Nephron progenitor cell (in vitro differentiated cells): Measurements from ENCODE around the gene FJX1.
A peak's percentile ranks its signal among the peaks of the same experiment; 100 is the strongest.

Source experiments
- DNase-seq: peaks from one replicate; pipeline ENCODE4 v3.0.0; 2021
- H3K27ac Mint-ChIP-seq: 2 replicates; pipeline ENCODE4 v1.8.0; 2021; ENCODE audit warnings: mild to moderate bottlenecking, moderate library complexity, mixed read lengths
- H3K27me3 Mint-ChIP-seq: 2 replicates; pipeline ENCODE4 v1.8.0; 2021; ENCODE audit warnings: mild to moderate bottlenecking, low read depth, mixed read lengths; ENCODE audit not compliant: poor library complexity
- H3K36me3 Mint-ChIP-seq: 2 replicates; pipeline ENCODE4 v1.8.0; 2021; ENCODE audit warnings: low read depth, mixed read lengths
- H3K4me1 Mint-ChIP-seq: 2 replicates; pipeline ENCODE4 v1.8.0; 2021; ENCODE audit warnings: mixed read lengths
- H3K4me3 Mint-ChIP-seq: 2 replicates; pipeline ENCODE4 v1.8.0; 2021; ENCODE audit warnings: mild to moderate bottlenecking, moderate library complexity, mixed read lengths
- H3K9me3 Mint-ChIP-seq: 2 replicates; pipeline ENCODE4 v1.8.0; 2021; ENCODE audit warnings: mild to moderate bottlenecking, moderate library complexity, mixed read lengths
- TF ChIP-seq, protein P1 (sequence below): fragments of 200-600 bp; sonication (generic); IDR thresholded peaks from 2 replicates; pipeline ENCODE4 v1.5.0; 2021; ENCODE audit warnings: antibody characterized with exemption

Gene FJX1

DNA sequence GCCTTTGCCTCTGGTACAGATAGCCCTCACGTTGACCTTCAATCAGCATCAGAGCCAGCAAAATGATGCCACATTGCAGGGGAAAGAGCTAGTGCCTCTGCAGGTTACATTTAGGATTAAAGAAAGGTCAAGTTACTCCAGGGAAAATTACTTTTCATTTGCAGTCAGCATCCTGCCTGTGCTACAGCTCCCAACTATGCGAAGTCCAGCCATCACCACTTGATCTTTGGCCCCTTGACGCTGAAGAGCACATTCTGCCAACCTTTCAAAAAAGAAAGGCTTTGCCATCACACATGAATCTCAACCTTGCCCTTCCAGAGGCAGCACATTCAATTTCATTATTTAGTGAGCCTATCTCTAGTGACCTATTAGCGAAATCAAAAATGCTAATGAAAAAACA lies 11.3 kb downstream of the FJX1 start:
- H3K27me3 Mint-ChIP-seq, result peaks cover 23% of the 10 kb centered on the region
- no peak overlapping the region for H3K4me3 Mint-ChIP-seq
- H3K36me3 Mint-ChIP-seq, result peaks cover 5% of the 10 kb centered on the region
- H3K4me1 Mint-ChIP-seq, result peaks cover 16% of the 10 kb centered on the region
- peaks cover 14% of the 10 kb centered on the region for H3K9me3 Mint-ChIP-seq
- TF ChIP-seq, protein P1, sequence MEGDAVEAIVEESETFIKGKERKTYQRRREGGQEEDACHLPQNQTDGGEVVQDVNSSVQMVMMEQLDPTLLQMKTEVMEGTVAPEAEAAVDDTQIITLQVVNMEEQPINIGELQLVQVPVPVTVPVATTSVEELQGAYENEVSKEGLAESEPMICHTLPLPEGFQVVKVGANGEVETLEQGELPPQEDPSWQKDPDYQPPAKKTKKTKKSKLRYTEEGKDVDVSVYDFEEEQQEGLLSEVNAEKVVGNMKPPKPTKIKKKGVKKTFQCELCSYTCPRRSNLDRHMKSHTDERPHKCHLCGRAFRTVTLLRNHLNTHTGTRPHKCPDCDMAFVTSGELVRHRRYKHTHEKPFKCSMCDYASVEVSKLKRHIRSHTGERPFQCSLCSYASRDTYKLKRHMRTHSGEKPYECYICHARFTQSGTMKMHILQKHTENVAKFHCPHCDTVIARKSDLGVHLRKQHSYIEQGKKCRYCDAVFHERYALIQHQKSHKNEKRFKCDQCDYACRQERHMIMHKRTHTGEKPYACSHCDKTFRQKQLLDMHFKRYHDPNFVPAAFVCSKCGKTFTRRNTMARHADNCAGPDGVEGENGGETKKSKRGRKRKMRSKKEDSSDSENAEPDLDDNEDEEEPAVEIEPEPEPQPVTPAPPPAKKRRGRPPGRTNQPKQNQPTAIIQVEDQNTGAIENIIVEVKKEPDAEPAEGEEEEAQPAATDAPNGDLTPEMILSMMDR, result no peak
- no peak for DNase-seq
- H3K27ac Mint-ChIP-seq, result no peak overlapping the region

DNA sequence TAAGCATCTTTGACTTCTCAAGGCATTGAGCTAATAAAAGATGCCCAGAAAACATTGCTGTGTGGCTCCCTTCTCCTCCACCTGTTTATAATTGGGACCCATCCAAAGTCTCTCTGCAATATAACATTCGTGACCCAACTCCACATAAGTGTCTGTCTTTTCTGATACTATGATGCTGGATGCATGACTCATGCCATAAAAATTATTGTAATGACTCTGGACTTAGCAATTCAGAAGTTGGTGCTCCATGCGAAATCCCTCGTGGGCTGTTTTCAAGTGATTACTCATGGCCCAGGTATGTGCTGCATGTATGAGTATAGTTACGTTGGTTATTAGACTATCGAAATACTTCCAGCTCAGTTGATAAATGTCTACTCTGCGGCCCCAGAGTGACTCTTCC lies 11.7 kb downstream of the FJX1 start:
- Mint-ChIP-seq H3K27ac (no peak overlapping the region), H3K4me3 (no peak overlapping the region), H3K27me3 (peaks cover 23% of the 10 kb centered on the region), H3K9me3 (peaks cover 14% of the 10 kb centered on the region), H3K4me1 (peaks cover 16% of the 10 kb centered on the region), H3K36me3 (peaks cover 5% of the 10 kb centered on the region)
- no peak for DNase-seq
- TF ChIP-seq, protein P1, result no peak

DNA sequence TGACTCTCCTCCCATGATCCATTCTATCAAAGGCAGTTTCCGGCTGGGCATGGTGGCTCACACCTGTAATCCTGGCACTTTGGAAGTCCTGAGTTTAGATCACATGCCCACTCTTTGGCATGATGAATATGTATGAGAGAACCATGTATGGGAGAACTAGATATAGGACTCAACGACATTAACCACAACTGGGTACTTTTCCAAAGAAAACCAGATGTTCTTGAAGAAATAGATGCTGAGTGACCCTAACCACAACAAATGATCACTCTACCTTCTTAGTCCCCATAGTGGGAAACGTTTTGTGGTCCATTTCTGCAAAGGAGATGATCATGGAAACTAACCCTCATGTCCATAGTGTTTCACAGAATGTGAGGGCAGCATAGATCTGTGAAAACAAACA lies 13.6 kb downstream of the FJX1 start:
- Mint-ChIP-seq H3K27ac (no peak overlapping the region), H3K36me3 (peaks cover 5% of the 10 kb centered on the region), H3K4me1 (peaks cover 16% of the 10 kb centered on the region), H3K9me3 (peaks cover 14% of the 10 kb centered on the region), H3K4me3 (no peak overlapping the region), H3K27me3 (peaks cover 25% of the 10 kb centered on the region)
- no peak for DNase-seq
- TF ChIP-seq, protein P1, result no peak

DNA sequence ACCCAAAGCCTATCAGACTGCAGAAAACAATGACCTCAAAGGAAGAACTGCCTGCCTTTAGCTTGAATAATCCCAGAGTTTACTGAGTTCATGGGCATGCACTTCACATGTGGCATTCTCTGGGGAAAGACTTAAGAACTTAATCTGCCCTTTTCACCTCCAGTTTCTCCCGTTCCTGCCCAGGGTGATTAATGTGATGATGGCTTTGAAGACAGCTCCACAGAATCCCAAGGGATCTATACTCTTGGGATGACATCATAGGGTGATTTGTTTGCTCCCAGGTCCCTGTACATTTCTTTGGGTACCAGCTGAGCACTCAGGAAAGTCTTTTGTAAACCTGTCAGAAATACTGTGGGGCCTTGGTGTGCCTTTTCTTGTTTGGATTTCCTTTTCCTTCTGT lies 14.0 kb downstream of the FJX1 start:
- peak; percentile 27 for DNase-seq
- Mint-ChIP-seq H3K27me3 (peaks cover 26% of the 10 kb centered on the region), H3K36me3 (peaks cover 5% of the 10 kb centered on the region), H3K27ac (peak overlapping the region; percentile 40), H3K4me1 (peaks cover 16% of the 10 kb centered on the region), H3K9me3 (peaks cover 14% of the 10 kb centered on the region), H3K4me3 (no peak overlapping the region)
- TF ChIP-seq, protein P1, result no peak

DNA sequence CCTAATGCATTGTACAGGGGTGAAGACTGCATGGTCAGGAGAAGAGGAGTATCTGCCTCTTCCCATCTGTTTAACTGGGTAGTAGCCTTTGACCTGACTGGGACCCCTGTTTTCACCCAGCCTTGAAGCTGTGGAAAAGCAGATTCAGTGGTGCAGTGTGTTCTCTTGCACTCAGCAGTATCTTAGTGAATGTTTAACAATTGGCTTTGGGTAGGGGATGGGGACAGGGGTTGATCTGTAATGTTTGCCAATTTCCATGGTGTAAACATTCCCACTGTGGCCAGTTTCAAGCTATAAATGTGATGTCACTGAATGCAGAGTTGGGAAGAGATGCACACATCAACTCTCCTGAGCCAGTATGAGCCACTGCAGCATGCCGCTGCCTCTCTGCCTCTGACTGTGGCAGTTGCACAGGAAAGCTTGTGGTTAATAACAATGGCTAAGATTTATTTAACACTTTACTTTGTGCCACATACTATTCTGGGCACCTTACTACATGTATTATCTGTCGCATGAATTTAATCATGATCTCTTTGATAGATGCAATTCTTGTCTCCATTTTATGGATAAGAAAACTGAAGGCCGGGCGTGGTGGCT lies 15.7 kb downstream of the FJX1 start:
- no peak for DNase-seq
- peaks cover 23% of the 10 kb centered on the region for H3K4me1 Mint-ChIP-seq
- no peak overlapping the region for H3K4me3 Mint-ChIP-seq
- H3K27me3 Mint-ChIP-seq, result peaks cover 32% of the 10 kb centered on the region
- no peak overlapping the region for H3K27ac Mint-ChIP-seq
- TF ChIP-seq, protein P1, result no peak
- H3K9me3 Mint-ChIP-seq, result peaks cover under 1% of the 10 kb centered on the region
- H3K36me3 Mint-ChIP-seq, result no peaks in the 10 kb centered on the region

DNA sequence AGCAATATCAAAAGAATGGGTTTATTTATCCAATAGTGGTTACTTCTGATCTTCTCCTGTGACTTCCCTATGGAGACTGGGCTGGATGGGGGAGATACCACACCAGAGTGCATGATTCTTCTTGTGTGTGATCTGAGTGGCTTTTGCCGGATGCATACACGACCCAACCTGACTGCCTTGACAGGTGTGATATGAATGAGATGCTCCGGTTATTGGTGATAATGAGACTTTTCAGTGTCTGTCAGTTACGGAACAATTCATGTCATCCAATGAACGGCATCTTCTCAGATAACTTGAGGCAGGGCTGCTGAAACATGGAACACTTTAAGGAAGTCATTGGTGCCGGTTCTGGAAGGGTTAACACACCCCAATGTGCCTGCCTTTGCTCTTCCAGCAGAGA lies 17.7 kb downstream of the FJX1 start:
- TF ChIP-seq, protein P1, result no peak
- no peak overlapping the region for H3K4me3 Mint-ChIP-seq
- H3K4me1 Mint-ChIP-seq, result peaks cover 25% of the 10 kb centered on the region

More for the DNA sequence above, 17.7 kb downstream of the FJX1 start:
- no peak overlapping the region for H3K27ac Mint-ChIP-seq
- no peaks in the 10 kb centered on the region for H3K9me3 Mint-ChIP-seq
- no peak for DNase-seq
- peaks cover 27% of the 10 kb centered on the region for H3K27me3 Mint-ChIP-seq
- no peaks in the 10 kb centered on the region for H3K36me3 Mint-ChIP-seq
